ENCODE results near the gene LPCAT1.

The LPCAT1 gene

DNA sequence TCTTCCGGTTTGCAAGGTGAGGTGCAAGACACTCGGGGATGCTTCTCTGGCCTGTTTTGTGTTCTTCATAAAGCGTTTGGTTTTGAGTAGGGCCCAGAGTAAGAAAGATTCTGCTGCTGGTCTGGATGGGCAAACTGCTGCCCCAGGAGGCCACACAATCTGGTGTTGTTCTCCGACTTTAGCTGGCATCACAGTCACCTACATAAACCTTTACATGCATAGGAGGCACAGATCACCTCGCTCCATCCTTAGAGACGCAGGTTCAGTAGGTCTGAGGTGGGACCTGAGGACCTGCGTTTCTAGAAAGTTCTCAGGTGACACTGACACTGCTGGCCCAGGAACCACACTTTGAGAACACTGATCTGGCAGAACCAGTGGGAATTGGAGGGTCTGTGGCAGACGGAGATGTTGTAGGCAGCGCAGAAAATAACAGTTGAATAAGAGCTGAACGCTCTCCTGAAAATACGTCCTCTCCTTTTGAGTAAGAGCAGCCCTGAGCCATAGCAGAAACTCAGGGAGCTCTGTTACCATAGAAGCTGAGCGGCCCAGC, 74.6 kb downstream of the LPCAT1 start:
- no peak for TF ChIP-seq ZNF274 (IDR thresholded peaks at IDR 0.05; ENCODE audit: low read depth, low read length)
- H3K4me3 ChIP-seq (ENCODE audit: low read length): no peak overlapping the region

- H3K4me3 ChIP-seq (ENCODE audit: low read length): no peak overlapping the region
- no peak for TF ChIP-seq ZNF274 (IDR thresholded peaks at IDR 0.05; ENCODE audit: low read depth, low read length)
These were observed 75.2 kb downstream of the LPCAT1 start for GRCh38 chr5:1448511-1449011.

DNA sequence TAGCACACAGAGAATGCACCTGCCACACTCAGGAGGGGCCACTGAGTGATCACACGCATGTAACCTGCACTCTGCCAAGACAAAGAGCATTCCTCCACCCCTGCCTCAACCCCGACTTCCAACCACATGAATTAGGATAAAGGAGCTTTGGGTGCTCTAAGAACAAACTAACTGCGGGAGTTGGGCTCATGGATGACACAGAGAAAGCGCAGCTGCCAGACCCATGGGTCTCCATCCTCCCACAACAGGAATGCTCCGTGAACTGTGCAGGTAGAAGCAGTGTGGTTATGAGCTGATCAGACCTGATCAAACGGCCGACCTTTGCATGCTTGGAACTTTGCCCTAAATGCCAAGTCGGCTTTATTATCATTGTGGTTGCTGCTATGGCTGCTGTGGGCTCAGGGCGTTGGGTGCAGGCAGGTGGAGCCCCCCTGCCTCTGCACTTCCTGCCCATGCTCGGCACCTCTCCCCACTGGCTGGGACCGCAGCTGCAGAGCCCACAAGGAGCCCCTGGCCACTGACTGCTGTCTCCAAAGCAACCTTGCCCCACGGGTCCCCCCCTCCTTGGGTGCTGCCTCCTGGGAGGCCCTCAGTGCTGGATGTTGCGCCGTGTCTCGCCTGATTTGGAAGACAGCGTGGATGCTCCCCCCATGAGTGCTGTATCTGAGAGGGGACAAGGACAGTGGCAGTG, 75.9 kb downstream of the LPCAT1 start:
- no peak overlapping the region for H3K4me3 ChIP-seq (ENCODE audit: low read length)
- TF ChIP-seq ZNF274 (IDR thresholded peaks at IDR 0.05; ENCODE audit: low read depth, low read length): no peak

- TF ChIP-seq ZNF274 (IDR thresholded peaks at IDR 0.05; ENCODE audit: low read depth, low read length): no peak
These were observed 77.0 kb downstream of the LPCAT1 start for GRCh38 chr5:1446602-1447343.

DNA sequence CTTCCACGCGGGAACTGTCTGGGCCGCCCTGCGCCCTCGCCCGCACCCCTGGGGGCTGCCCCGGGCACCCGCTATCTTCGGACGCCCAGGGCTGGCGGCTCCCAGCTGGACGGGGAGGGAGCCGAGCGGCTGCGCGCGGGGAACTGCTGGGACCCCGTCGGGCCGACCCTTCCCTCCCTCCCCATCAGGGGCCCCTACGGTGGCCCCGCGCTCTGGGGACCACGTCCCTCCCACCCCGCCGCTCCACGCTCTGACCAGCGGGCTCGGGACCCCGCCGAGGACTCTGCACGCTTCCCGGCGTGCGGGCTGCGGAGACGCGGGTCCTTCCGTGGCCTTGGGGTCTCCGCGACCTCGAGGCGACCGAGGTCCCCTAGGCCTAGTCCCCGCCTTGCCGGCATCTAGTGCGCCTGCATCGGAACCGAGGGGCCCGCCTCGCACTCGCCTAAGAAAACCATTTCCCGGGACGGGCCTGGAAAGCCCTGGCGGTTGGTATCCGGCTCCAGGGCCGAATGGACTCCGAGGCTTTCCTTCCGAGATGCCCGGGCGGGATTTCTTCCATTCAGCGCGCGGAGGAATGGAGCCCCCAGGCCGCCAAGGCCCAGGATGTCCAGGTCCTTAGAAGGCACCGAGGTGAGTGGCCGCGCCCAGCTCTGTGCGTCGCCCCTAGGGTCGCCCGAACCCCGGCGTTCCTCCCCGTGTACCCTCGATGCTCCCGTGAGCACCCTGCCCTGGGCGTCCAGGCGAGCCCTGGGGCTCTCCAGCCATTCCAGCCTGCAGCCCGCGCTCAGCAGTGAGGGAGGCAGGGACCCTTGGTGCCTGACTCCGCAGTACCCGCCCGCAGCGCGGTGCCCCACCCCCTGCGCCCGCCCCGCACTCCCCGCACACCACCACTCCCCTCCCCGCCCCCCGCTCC, 77.8 kb downstream of the LPCAT1 start:
- H3K4me3 ChIP-seq (ENCODE audit: low read length): no peak overlapping the region
- TF ChIP-seq ZNF274 (IDR thresholded peaks at IDR 0.05; ENCODE audit: low read depth, low read length): no peak

More at GRCh38 chr5:1446602-1447343, 77.0 kb downstream of the LPCAT1 start:
- H3K4me3 ChIP-seq (ENCODE audit: low read length): no peak overlapping the region

DNA sequence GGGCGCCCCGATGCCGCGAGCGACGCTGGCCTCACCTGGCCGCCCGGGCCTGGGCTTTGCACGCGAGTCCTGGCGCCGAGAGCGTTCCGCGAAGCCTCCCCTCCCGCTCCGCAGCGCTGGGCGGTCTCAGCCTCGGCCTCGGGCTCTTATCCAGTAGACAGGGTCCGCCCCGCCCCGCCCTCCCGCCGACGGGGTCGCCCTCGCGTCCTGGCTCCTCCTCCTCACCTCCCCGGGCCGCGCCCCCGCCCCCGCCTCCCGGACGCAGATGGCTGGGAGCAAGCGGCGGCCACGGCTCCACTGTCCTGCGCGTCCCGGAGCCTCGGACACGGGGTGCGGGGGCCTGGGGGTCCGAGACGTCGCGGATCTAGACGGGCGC, 78.5 kb downstream of the LPCAT1 start, which contains the start of gene SLC6A3:
SLC6A3 (minus strand) TSS at position 128 of the 376 bp plus-strand sequence. CDS start 2,243 bp downstream, outside the sequence.
- no peak for TF ChIP-seq ZNF274 (IDR thresholded peaks at IDR 0.05; ENCODE audit: low read depth, low read length)
- H3K4me3 ChIP-seq (ENCODE audit: low read length): no peak within 1 kb of the TSS

DNA sequence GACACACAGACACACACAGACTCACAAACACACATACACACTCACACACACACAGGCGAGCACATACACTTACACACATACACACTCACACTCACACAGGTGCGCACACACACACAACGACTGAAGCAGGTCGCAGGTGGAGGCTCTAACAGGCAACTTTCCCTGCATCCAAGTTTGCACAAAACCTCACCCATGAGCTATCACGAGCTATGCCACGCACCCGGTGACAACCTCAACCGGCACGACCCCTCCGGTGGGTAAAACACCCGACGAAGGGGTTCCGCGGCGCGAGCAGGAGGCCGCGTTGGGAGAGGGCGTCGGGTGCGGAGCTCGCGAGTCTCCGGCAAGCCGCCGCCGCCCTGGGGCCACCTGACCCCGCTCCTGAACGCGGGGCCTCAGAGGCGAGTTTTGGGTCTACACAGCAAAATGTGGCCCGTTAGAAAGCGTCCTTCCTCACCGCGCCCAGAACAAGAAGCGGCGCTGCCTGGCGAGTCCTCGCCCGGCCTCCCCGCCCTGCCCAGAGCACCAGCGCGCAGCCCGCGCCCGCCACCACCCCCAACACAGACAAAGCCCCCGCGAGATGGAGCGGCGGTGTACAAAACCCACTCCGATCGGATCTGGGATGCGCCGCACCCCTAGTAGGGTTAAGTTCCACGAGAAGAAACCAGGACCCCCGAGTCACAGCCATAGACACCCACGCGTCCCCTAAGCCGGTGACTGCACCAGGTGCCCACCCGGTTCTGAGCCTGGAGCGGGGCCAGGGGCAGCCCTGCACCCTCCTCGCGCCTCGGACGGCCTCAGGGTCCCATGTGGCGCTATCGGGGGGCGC, 79.2 kb downstream of the LPCAT1 start:
- no peak for TF ChIP-seq ZNF274 (IDR thresholded peaks at IDR 0.05; ENCODE audit: low read depth, low read length)
- no peak overlapping the region for H3K4me3 ChIP-seq (ENCODE audit: low read length)

DNA sequence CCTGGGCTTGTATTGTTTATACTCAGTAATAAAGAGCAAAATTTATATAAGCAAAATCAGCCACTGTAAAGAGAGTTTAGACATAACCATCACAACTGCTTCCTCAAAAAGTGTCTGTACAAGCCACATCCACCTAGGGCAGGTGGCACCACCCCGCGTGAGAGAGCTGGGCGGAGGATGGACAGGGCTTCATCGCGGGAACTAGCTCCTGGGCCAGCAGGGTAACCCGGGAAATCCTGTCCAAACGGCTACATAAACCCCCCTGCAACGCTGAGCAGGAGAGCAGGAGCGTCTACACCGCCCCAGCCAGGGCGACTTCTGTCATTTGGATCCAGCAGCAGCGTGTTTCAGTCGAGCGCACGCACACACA, 79.8 kb downstream of the LPCAT1 start:
- H3K4me3 ChIP-seq (ENCODE audit: low read length): no peak overlapping the region
- no peak for TF ChIP-seq ZNF274 (IDR thresholded peaks at IDR 0.05; ENCODE audit: low read depth, low read length)

- TF ChIP-seq ZNF274 (IDR thresholded peaks at IDR 0.05; ENCODE audit: low read depth, low read length): no peak
- no peak overlapping the region for H3K4me3 ChIP-seq (ENCODE audit: low read length)
These were observed 80.6 kb downstream of the LPCAT1 start for GRCh38 chr5:1443171-1443570.

- TF ChIP-seq ZNF274 (IDR thresholded peaks at IDR 0.05; ENCODE audit: low read depth, low read length): no peak
- H3K4me3 ChIP-seq (ENCODE audit: low read length): no peak overlapping the region
These were observed 81.3 kb downstream of the LPCAT1 start for GRCh38 chr5:1442222-1443145.

- TF ChIP-seq ZNF274 (IDR thresholded peaks at IDR 0.05; ENCODE audit: low read depth, low read length): no peak
- no peak overlapping the region for H3K4me3 ChIP-seq (ENCODE audit: low read length)
These were observed 82.4 kb downstream of the LPCAT1 start for GRCh38 chr5:1441166-1441865.

DNA sequence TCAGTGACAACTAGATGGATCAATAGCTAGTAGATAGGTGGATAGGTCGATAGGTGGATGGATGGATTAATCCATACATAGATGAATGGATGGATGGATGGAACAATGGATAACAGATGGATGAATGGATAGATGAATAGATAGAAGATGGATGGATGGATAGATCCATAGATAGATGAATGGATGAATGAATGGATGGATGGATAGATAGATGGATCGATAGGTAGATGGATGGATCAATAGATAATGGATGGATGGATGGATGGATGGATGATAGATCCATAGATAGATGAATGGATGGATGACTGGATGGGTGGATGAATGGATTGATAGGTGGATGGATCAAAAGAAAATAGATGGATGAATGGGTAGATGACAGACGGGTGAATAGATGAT, 83.7 kb downstream of the LPCAT1 start:
- no peak overlapping the region for H3K4me3 ChIP-seq (ENCODE audit: low read length)
- no peak for TF ChIP-seq ZNF274 (IDR thresholded peaks at IDR 0.05; ENCODE audit: low read depth, low read length)
